ENCODE measurements around the gene CYP4F12.

Gene CYP4F12

GRCh38 chr19:15684828-15685227 lies 11.9 kb downstream of the CYP4F12 start:
- no peak overlapping the region for H3K27ac ChIP-seq (ENCODE audit: low read depth, low read length)
- no peaks in the 10 kb centered on the region for H3K4me1 ChIP-seq (ENCODE audit: control insufficient read depth, insufficient read depth, low read length)
- no peak overlapping the region for H3K9ac ChIP-seq (ENCODE audit: low read length)
- H3K27me3 ChIP-seq (ENCODE audit: control insufficient read depth, insufficient read depth, low read length) = no peaks in the 10 kb centered on the region
- H3K36me3 ChIP-seq (ENCODE audit: control insufficient read depth, insufficient read depth, low read length) = peaks cover 18% of the 10 kb centered on the region
- H3K4me3 ChIP-seq (ENCODE audit: low read length) = no peak overlapping the region

GRCh38 chr19:15696654-15697194 lies 23.8 kb downstream of the CYP4F12 start:
- no peaks in the 10 kb centered on the region for H3K27me3 ChIP-seq (ENCODE audit: control insufficient read depth, insufficient read depth, low read length)
- no peak overlapping the region for H3K4me3 ChIP-seq (ENCODE audit: low read length)
- no peak overlapping the region for H3K9ac ChIP-seq (ENCODE audit: low read length)
- no peak overlapping the region for H3K27ac ChIP-seq (ENCODE audit: low read depth, low read length)
- H3K4me1 ChIP-seq (ENCODE audit: control insufficient read depth, insufficient read depth, low read length) = no peaks in the 10 kb centered on the region
- H3K36me3 ChIP-seq (ENCODE audit: control insufficient read depth, insufficient read depth, low read length) = no peaks in the 10 kb centered on the region

- no peak overlapping the region for H3K27ac ChIP-seq (ENCODE audit: low read depth, low read length)
- H3K9ac ChIP-seq (ENCODE audit: low read length) = no peak overlapping the region
- H3K4me1 ChIP-seq (ENCODE audit: control insufficient read depth, insufficient read depth, low read length) = peaks cover 9% of the 10 kb centered on the region
- H3K4me3 ChIP-seq (ENCODE audit: low read length) = no peak overlapping the region
- H3K36me3 ChIP-seq (ENCODE audit: control insufficient read depth, insufficient read depth, low read length) = no peaks in the 10 kb centered on the region
- H3K27me3 ChIP-seq (ENCODE audit: control insufficient read depth, insufficient read depth, low read length) = no peaks in the 10 kb centered on the region
Observed at GRCh38 chr19:15701757-15702533, 29.1 kb downstream of the CYP4F12 start.

- H3K27ac ChIP-seq (ENCODE audit: low read depth, low read length) = peak overlapping the region; percentile 43
- H3K27me3 ChIP-seq (ENCODE audit: control insufficient read depth, insufficient read depth, low read length) = no peaks in the 10 kb centered on the region
- no peak overlapping the region for H3K4me3 ChIP-seq (ENCODE audit: low read length)
- H3K9ac ChIP-seq (ENCODE audit: low read length) = no peak overlapping the region
- H3K36me3 ChIP-seq (ENCODE audit: control insufficient read depth, insufficient read depth, low read length) = no peaks in the 10 kb centered on the region
- H3K4me1 ChIP-seq (ENCODE audit: control insufficient read depth, insufficient read depth, low read length) = peaks cover 9% of the 10 kb centered on the region
Observed at GRCh38 chr19:15702534-15702930, 29.6 kb downstream of the CYP4F12 start.

GRCh38 chr19:15714638-15715037 lies 41.8 kb downstream of the CYP4F12 start:
- H3K4me3 ChIP-seq (ENCODE audit: low read length) = no peak overlapping the region
- no peak overlapping the region for H3K27ac ChIP-seq (ENCODE audit: low read depth, low read length)
- no peaks in the 10 kb centered on the region for H3K27me3 ChIP-seq (ENCODE audit: control insufficient read depth, insufficient read depth, low read length)
- no peaks in the 10 kb centered on the region for H3K4me1 ChIP-seq (ENCODE audit: control insufficient read depth, insufficient read depth, low read length)
- no peak overlapping the region for H3K9ac ChIP-seq (ENCODE audit: low read length)
- H3K36me3 ChIP-seq (ENCODE audit: control insufficient read depth, insufficient read depth, low read length) = no peaks in the 10 kb centered on the region

- no peaks in the 10 kb centered on the region for H3K27me3 ChIP-seq (ENCODE audit: control insufficient read depth, insufficient read depth, low read length)
- H3K4me1 ChIP-seq (ENCODE audit: control insufficient read depth, insufficient read depth, low read length) = no peaks in the 10 kb centered on the region
- H3K4me3 ChIP-seq (ENCODE audit: low read length) = no peak overlapping the region
- H3K36me3 ChIP-seq (ENCODE audit: control insufficient read depth, insufficient read depth, low read length) = no peaks in the 10 kb centered on the region
- no peak overlapping the region for H3K27ac ChIP-seq (ENCODE audit: low read depth, low read length)
- H3K9ac ChIP-seq (ENCODE audit: low read length) = no peak overlapping the region
Observed at GRCh38 chr19:15715642-15716041, 42.8 kb downstream of the CYP4F12 start.

- Histone ChIP-seq H3K9ac (ENCODE audit: low read length) (no peak overlapping the region), H3K27ac (ENCODE audit: low read depth, low read length) (no peak overlapping the region), H3K4me3 (ENCODE audit: low read length) (no peak overlapping the region), H3K27me3 (ENCODE audit: control insufficient read depth, insufficient read depth, low read length) (peaks cover 1% of the 10 kb centered on the region), H3K4me1 (ENCODE audit: control insufficient read depth, insufficient read depth, low read length) (no peaks in the 10 kb centered on the region), H3K36me3 (ENCODE audit: control insufficient read depth, insufficient read depth, low read length) (no peaks in the 10 kb centered on the region)
Observed at GRCh38 chr19:15717809-15718208, 44.9 kb downstream of the CYP4F12 start.

GRCh38 chr19:15721268-15721667 lies 48.4 kb downstream of the CYP4F12 start:
- Histone ChIP-seq H3K4me1 (ENCODE audit: control insufficient read depth, insufficient read depth, low read length) (no peaks in the 10 kb centered on the region), H3K27ac (ENCODE audit: low read depth, low read length) (no peak overlapping the region), H3K27me3 (ENCODE audit: control insufficient read depth, insufficient read depth, low read length) (peaks cover 9% of the 10 kb centered on the region), H3K36me3 (ENCODE audit: control insufficient read depth, insufficient read depth, low read length) (no peaks in the 10 kb centered on the region), H3K4me3 (ENCODE audit: low read length) (no peak overlapping the region), H3K9ac (ENCODE audit: low read length) (no peak overlapping the region)

GRCh38 chr19:15722956-15723355 lies 50.1 kb downstream of the CYP4F12 start:
- H3K27me3 ChIP-seq (ENCODE audit: control insufficient read depth, insufficient read depth, low read length) = peaks cover 9% of the 10 kb centered on the region
- H3K36me3 ChIP-seq (ENCODE audit: control insufficient read depth, insufficient read depth, low read length) = no peaks in the 10 kb centered on the region
- no peak overlapping the region for H3K9ac ChIP-seq (ENCODE audit: low read length)
- no peaks in the 10 kb centered on the region for H3K4me1 ChIP-seq (ENCODE audit: control insufficient read depth, insufficient read depth, low read length)
- no peak overlapping the region for H3K27ac ChIP-seq (ENCODE audit: low read depth, low read length)
- no peak overlapping the region for H3K4me3 ChIP-seq (ENCODE audit: low read length)

- peaks cover 9% of the 10 kb centered on the region for H3K27me3 ChIP-seq (ENCODE audit: control insufficient read depth, insufficient read depth, low read length)
Observed at GRCh38 chr19:15727724-15728123, 54.8 kb downstream of the CYP4F12 start, which contains the start of gene OR10H2. Gene OR10H2 (plus strand): TSS chr19:15728024. CDS start chr19:15728044, 20 bp downstream.

GRCh38 chr19:15730538-15730937 lies 57.7 kb downstream of the CYP4F12 start:
- H3K36me3 ChIP-seq (ENCODE audit: control insufficient read depth, insufficient read depth, low read length) = no peaks in the 10 kb centered on the region
- no peak overlapping the region for H3K4me3 ChIP-seq (ENCODE audit: low read length)
- no peaks in the 10 kb centered on the region for H3K4me1 ChIP-seq (ENCODE audit: control insufficient read depth, insufficient read depth, low read length)
- H3K27me3 ChIP-seq (ENCODE audit: control insufficient read depth, insufficient read depth, low read length) = no peaks in the 10 kb centered on the region
- no peak overlapping the region for H3K27ac ChIP-seq (ENCODE audit: low read depth, low read length)
- H3K9ac ChIP-seq (ENCODE audit: low read length) = no peak overlapping the region

More at GRCh38 chr19:15727724-15728123, 54.8 kb downstream of the CYP4F12 start, which contains the start of gene OR10H2:
- H3K4me3 ChIP-seq (ENCODE audit: low read length) = no peak within 1 kb of the TSS
- no peak within 1 kb of the TSS for H3K27ac ChIP-seq (ENCODE audit: low read depth, low read length)
- H3K4me1 ChIP-seq (ENCODE audit: control insufficient read depth, insufficient read depth, low read length) = no peaks in the 10 kb centered on the region
- H3K9ac ChIP-seq (ENCODE audit: low read length) = no peak within 1 kb of the TSS
- no peaks in the 10 kb centered on the region for H3K36me3 ChIP-seq (ENCODE audit: control insufficient read depth, insufficient read depth, low read length)

- Histone ChIP-seq H3K36me3 (ENCODE audit: control insufficient read depth, insufficient read depth, low read length) (no peaks in the 10 kb centered on the region), H3K27me3 (ENCODE audit: control insufficient read depth, insufficient read depth, low read length) (no peaks in the 10 kb centered on the region), H3K4me1 (ENCODE audit: control insufficient read depth, insufficient read depth, low read length) (no peaks in the 10 kb centered on the region), H3K9ac (ENCODE audit: low read length) (no peak overlapping the region), H3K4me3 (ENCODE audit: low read length) (no peak overlapping the region), H3K27ac (ENCODE audit: low read depth, low read length) (no peak overlapping the region)
Observed at GRCh38 chr19:15732388-15732787, 59.5 kb downstream of the CYP4F12 start.

- Histone ChIP-seq H3K4me1 (ENCODE audit: control insufficient read depth, insufficient read depth, low read length) (no peaks in the 10 kb centered on the region), H3K27ac (ENCODE audit: low read depth, low read length) (no peak overlapping the region), H3K9ac (ENCODE audit: low read length) (no peak overlapping the region), H3K4me3 (ENCODE audit: low read length) (no peak overlapping the region), H3K27me3 (ENCODE audit: control insufficient read depth, insufficient read depth, low read length) (no peaks in the 10 kb centered on the region), H3K36me3 (ENCODE audit: control insufficient read depth, insufficient read depth, low read length) (no peaks in the 10 kb centered on the region)
Observed at GRCh38 chr19:15733895-15734294, 61.0 kb downstream of the CYP4F12 start.

All from rectal smooth muscle tissue (tissue), 1 donor.